ENCODE data around the gene TUT4.

Gene TUT4

DNA sequence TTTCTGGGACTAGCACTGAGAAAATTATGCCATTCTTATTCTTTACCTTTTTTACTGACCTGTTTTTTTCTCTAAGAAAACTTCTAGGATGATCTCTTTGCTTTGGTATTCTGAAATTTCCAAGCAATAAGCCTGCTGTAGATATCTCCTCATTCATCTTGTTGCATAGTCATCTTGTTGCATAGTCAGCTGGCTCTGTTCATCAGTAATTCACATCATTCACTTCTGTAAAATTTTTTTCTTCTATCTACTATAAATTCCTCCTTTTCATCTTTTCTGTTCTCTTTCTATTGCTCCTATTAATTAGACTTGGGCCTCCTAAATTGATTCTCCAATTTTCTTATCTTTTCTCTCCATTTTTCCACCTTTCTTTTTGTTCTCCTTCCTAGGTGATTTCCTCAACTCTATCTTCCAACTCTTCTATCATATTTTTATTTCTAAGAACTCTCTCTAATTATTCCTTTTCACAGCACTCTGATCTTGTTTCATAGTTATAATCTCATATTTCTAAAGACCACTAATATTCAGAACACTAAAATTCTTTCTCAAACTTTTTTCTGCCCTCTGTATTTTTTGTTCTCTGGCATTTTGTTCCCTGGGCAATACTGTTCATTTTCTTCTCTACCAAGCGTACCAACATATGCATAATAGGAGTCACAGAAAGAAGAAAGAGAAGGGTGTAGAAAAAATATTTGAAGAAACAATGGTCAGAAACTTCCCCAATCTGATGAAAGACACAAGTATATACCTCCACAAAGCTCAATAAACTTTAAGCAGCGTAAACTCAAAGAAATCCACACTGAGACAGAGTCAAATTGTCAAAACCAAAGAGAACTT is 17.7 kb downstream of the TUT4 start:
- no peak for DNase-seq (ENCODE audit: low read depth, low spot score)

DNA sequence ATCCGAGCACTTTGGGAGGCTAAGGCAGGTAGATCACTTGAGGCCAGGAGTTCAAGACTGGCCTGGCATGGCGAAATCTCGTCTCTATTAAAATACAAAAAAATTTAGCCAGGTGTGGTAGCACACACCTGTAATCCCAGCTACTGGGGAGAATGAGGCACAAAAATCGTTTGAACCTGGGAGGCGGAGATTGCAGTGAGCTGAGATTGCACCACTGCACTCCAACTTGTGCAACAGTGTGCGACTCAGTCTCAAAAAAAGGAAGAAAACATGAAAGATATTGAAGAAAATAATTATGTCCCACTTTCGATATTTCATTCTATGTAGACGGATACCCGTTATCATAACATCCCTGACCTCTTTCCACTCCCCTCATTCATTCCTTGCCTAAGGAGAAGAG is 19.2 kb downstream of the TUT4 start:
- DNase-seq (ENCODE audit: low read depth, low spot score), result no peak

DNA sequence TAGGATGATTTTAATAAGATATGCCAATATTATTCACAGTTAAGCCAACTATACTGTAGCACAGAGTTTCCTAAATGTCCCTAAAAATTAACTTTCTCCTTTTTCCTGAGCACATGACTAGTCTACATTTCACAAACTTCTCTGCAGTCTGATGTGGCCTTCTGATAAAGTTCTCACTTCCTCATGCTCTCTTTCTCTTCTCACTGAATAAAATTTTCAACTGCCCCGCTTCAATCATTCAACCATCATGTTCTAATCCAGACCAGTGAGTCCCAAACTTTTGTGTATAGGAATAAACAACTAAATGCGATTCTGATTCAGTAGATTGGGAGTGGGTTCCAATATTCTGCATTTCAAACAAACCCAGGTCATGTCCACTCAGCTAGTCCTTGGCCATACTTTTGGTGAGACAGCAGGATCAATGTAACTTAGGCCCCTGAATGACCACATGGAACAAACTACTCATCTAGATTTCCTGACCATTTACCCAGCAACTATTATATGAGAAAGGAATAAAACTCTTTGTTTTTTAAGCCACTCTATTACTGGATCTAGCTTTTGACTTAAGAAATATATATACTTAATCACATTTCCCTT is 20.1 kb downstream of the TUT4 start:
- no peak for DNase-seq (ENCODE audit: low read depth, low spot score)

DNA sequence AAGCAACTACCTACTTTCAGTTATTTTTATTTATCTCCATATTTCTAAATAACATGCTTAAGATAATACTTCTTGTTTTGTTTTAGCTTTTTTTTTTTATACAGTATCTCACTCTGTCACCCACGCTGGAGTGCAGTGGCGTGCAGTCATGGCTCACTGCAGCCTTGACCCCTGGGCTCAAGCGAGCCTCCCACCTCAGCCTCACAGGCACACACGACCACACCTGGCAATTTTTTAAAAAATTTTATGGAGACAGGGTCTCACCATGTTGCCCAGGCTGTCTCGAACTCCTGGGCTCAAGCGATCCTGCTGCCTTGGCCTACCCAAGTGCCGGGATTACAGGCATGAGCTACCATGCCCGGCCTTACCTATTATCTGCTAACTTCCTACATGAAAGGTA is 20.6 kb downstream of the TUT4 start:
- no peak for DNase-seq (ENCODE audit: low read depth, low spot score)

DNA sequence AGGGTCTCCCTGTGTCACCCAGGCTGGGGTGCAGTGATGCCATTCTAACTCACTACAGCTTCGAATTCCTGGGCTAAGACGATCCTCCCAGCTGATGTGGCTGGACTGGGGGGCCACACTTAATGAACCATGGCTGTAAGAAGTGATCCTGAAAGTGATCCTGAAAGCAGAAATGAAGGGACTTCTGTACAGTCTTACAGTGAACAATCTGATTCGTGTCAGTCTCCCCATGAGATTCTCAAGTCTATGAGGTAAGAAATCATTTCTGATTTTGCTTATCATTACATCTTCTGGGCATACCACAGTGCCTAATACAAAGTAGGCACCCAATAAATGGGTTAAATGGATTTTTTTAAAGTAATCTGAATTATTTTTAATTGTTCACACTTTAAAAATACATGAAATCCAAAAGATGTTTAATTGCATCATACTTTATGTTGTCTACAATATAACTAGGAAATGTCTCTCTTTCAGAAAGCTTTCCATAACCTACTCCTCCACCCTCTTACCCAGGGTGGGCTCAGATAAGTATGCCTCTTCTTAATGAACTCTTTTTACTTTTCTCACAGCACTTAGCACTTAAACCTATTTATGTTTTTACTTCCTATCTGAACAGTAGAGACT is 21.5 kb downstream of the TUT4 start:
- no peak for DNase-seq (ENCODE audit: low read depth, low spot score)

DNA sequence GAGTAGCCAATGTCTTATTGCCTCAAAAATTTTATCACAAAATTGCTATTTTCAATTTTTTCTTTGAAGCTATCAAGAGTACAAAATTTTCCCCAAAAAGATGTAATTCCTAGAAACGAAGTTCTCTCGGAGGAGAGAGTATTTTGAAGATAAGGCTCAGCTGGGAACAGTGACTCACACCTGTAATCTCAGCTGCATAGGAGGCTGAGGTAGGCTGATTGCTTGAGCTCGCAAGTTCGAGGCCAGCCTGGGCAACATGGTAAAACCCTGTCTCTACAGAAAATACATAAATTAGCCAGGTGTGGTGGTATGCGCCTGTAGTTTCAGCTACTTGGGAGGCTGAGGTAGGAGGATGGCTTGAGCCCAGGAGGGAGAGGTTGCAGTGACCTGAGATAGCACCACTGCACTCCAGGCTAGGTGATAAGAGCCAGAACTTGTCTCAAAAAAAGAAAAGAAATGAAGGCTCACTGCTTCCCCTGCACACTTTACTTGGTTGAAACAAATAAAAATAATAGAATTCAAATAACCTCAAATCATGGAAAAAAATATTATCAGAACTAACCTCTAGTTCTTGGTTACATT is 22.2 kb downstream of the TUT4 start:
- no peak for DNase-seq (ENCODE audit: low read depth, low spot score)

DNA sequence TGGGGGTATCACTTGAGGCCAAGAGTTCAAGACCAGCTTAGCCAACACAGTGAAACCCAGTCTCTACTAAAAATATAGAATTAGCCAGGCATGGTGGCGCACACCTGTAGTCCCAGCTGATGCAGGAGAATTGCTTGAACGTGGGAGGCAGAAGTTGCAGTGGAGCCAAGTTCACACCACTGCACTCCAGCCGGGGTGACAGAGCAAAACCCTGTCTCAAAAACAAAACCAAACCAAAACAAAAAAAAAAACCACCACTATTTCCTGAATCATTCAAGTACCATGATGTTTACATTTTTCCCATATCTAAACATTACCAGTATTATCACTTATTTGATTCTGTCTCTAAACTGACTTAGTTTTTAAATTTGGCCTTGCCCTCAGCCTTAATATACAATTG is 29.5 kb downstream of the TUT4 start:
- no peak for DNase-seq (ENCODE audit: low read depth, low spot score)

DNA sequence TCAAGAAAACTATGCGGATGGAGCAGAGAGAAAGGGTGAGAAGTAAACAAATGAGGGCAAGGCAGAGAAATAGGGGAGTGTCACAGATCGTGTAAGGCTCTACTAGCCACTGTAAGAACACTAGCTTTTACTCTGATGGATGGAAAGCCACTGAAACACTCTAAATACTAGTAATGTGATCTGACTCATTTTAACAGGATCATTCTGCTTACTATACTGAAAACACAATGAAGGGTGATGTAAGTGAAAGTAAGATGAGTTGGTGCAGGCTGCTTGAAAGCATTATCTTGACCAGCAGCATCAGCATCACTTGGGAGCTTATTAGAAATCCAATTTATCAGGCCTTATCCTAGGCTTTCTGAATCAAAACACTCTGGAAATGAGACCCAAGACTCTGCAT is 32.7 kb downstream of the TUT4 start:
- no peak for DNase-seq (ENCODE audit: low read depth, low spot score)

DNA sequence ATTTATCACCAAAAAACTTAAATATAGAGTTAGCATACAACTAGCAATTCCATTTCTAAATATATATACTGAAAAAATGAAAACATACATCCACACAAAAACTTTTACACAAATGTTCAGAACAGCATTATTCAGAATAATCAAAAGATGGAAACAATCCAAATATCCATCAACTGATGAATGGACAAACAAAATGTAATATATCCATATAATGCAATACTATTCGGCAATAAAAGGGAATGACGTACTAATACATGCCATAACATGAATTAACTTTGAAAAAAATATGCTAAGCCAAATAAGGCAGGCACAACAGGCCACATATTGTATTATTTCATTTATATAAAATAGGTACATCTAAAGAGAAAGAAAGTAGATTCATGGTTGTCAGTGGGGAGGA is 33.9 kb downstream of the TUT4 start:
- DNase-seq (ENCODE audit: low read depth, low spot score), result no peak

DNA sequence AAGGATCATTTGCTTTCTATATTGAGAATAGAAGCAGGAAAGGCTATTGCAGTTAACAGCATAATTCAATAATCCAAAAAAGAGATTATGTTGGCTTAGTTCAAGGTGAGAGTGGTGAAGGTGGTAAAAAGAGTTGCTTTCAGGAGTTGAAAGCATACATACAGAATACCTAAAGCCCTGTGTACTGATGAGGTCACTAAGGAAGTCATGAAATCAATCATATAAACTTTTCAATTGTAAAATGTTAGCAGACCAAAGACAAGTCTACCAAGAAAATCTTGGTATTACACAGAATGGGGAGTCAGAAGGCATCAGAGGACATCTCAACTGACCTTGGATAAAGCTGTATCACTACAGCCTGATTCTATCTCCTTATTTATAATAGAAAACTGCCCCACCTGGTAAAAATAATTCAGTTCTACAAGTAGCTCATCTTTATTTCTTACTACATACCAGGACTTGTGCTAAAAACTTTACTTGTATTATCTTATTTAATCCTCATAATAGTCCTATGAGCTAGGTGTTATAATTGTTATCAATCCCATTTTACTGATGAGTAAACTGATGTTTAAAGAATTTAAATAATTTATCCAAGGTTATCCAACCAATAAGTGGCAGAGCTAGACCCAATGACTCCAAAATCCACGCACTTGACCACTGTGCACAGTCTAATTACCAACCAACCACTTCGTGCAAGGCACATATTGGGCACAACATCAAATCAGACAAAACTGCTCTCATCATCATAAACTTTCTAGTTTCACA is 40.9 kb downstream of the TUT4 start:
- no peak for DNase-seq (ENCODE audit: low read depth, low spot score)

DNA sequence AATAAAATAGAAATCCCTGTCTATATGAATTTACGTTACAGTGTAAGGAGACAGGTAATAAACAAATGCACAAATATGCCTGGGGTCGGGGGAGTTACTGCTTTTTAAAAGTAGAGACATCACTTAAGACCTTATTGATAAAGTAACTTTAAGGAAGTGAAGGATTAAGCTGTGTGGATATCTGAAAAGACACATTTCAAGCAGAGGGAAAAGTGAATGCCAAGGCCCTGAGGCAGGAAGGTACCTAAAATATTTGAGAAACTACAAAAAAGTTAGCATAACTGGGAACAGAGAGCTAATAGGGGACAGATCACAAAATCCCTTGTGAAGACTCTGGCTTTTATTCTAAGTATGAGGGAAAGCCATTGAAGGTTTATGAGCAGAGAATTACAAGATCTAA is 41.5 kb downstream of the TUT4 start:
- DNase-seq (ENCODE audit: low read depth, low spot score), result no peak

DNA sequence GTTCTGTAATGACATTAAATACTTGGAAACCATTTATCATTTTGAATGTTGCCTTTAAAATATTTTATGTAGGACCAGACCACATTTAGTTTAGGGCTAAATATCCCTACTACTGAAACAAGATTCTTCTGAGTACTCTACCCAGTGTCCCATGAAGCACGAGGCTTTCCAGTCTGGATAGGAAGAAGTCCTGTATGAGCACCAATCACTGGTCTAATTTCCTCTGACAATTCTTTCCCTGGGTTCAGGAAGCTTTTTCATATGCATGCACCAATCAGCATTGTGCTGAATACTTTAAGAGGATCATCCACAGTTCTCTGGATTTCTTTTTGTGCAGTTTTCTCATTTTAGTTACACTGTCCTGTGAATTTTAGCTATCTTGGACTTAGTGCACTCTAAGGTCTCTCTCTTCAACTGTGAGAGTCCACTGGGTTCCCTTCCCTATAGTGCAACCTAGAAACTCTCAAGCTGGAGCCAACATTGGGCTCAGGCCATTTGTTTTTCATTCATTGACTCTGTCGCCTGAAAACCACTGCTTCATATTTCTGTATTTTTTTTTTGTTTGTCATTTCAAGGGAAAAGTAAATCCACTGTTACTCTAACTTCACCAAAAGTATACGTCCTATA is 45.9 kb downstream of the TUT4 start:
- no peak for DNase-seq (ENCODE audit: low read depth, low spot score)

DNA sequence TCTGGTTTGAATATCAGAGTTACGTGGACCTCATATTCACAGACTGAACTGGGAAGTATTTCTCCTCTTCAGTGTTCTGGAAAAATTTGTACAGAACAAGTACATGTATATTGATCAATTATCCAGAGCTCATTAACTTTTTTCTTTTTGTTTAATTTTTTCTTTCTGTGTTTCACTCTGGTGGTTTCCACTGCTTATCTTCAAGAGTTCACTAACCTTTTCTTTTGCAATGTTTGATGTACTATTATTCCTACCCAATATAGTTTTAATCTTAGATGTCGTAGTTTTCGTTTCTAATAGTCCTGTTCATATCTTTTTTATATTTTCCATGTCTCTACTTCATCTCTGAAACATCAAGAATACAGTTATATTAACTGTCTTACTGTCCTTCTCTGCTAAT is 46.5 kb downstream of the TUT4 start:
- DNase-seq (ENCODE audit: low read depth, low spot score), result no peak

DNA sequence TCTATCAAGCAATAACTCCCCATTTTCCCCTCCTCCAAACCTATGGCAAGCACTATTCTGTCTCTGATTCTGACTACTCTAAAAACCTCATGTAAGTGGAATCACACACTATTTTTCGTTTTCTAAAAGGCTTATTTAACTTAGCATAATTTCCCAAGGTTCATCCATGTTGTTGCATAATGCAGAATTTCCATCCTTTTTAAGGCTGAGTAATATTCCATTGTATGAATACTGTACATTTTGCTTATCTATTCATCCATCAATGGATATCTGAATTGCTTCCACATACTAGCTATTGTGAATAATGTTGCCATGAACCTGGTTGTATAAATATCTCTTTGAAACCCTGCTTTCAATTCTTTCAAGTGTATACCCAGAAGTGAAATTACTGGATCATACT is 48.2 kb downstream of the TUT4 start:
- no peak for DNase-seq (ENCODE audit: low read depth, low spot score)

DNA sequence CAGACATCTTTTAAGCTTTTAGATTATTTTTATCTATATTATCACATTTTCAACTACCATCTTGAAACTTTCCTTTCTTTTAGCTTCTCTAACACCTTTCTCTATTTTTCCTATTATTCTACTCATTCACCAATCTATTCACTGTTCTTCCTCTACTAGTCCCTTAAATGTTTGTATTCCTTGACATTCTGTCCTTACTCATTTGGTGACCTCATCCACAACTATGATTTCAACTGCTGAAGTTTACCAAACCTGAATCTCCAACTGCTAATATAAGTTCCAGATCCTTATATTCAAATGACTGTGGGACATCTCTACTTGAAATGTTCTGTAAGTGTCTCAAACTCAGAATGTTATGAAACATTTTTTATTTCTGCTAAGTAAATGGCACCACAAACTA is 49.2 kb downstream of the TUT4 start:
- DNase-seq (ENCODE audit: low read depth, low spot score), result no peak

DNA sequence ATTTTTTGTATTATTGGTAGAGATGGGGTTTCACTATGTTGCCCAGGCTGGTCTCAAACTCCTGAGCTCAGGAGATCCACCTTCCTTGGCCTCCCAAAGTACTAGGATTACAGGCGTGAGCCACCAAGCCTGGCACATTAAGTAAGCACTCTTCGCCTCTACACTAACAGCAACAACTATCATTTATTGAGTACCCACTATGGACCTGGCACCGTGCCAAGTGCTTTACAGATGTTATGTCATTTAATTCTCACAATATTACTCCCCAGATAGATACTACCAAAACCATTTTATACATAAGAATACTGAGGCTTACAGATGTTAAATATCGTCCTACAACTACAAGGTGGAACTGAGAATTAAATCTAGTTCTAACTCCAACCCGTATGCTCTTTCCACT is 50.1 kb downstream of the TUT4 start:
- no peak for DNase-seq (ENCODE audit: low read depth, low spot score)

DNA sequence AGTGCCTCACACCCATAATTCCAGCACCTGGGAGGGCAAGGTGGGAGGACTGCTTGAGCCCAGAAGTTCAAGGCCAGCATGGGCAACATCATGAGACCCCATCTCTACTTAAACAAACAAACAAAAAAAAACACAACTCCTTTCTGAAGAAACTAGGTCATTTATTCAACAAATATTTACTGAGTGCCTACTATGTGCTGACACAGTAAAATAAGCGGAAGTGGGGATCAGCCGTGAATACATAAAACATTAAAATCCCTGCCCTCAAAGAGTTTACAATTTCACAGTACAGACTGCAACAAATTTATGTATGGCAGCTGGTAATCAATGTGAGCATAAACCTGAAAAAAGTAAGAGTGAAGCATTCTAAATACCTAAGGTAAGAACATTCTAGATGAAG is 65.3 kb downstream of the TUT4 start:
- DNase-seq (ENCODE audit: low read depth, low spot score), result no peak

DNA sequence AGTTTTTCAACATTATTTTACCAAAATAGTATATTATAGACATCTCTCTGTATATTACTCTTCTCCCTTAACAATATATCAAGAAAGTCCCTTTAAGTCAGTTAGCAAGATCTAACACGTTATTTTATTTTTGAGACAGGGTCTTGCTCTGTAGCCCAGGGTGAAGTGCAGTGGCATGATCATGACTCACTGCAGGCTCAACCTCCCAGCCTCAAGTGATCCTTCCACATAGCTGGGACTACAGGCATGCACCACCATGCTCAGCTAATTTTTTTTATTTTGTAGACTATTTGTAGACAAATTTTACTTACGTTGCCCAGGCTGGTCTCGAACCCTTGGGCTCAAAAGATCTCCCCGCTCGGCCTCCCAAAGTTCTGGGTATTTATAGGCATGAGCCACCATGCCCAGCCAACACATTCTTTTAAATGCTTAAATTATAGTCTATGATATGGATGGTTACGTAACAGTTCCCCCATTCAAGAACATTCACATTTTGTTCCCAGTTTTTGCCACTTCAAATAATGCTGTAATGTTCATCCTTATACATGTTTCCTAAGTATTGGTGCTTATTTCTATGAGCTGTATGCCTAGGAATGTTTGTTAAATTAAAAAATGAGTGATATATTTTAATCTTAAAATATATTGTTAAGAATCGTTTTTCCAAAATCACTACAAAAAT is 70.4 kb downstream of the TUT4 start:
- no peak for DNase-seq (ENCODE audit: low read depth, low spot score)

DNA sequence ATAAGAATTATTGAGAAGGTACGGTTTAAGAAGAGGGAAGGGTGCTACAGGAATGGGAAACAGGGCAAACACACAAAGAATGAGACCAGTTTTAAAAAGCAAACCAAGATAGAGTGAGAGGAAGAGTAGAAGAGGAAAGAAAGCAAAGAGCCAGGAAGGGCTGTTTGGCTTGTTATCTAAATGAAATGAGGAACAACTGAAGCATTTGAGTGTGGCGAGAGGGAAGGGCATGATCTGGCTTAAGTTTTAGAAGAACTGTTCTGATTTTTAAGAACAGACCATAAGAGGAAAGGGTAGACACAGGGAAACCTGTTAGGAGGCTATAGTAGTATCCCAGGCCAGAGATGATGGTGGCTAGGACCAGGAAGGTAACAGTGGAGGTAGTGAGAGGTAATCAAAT is 73.8 kb downstream of the TUT4 start:
- no peak for DNase-seq (ENCODE audit: low read depth, low spot score)

DNA sequence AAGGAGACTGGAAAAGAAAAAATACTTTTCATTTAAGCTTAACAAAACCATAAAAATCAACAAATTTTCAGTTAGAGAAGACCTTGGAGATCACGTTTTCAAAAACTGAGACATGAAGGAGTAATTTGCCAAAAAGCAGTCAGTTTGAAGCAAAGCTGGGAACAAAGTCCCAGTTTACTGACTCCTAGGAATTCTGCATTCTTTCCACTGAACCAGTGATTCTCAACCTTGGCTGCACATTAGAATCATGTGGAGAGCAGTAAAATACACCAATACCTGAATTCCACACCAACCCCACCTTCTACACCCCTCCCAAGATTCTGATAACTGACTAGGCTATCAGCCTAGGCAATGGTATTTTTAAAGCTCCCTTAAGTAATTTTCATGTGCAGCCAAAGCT is 75.0 kb downstream of the TUT4 start:
- DNase-seq (ENCODE audit: low read depth, low spot score), result no peak

DNA sequence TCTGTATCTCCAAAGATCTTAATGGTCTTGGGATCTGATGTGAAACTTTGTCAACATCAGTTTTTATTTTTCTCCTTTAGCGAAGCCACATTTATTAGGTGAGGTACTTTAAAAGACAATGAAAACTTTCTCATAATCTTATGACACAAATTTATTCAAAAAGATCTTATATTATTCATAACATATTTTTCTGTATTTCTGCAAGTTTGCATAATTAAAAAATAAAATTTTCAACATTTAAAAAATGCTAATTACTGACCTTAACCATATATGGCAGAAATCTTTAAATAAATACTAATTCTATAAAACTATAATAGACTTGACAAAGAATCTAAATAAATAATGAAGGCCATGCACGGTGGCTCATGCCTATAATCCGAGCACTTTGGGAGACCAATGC is 75.9 kb downstream of the TUT4 start:
- DNase-seq (ENCODE audit: low read depth, low spot score), result no peak

Data from activated naive CD8-positive, alpha-beta T cell treated with anti-CD3 and anti-CD28 coated beads, Interleukin-2, amount 50 U/mL, for 16 hours (primary cell).